ENCODE measurements around the gene SCRN1.

SCRN1 gene

GRCh38 chr7:29883462-29884398 is 105.9 kb downstream of the SCRN1 start:
- TF ChIP-seq ZFX (IDR thresholded peaks at IDR 0.05; ENCODE audit: borderline replicate concordance) (no peak), CTCF (IDR thresholded peaks at IDR 0.05) (no peak)
- peak overlapping the region; percentile 74 for H3K27ac ChIP-seq

GRCh38 chr7:29882481-29882880 is 107.1 kb downstream of the SCRN1 start:
- TF ChIP-seq CTCF (IDR thresholded peaks at IDR 0.05): no peak
- TF ChIP-seq ZFX (IDR thresholded peaks at IDR 0.05; ENCODE audit: borderline replicate concordance): no peak
- no peak overlapping the region for H3K27ac ChIP-seq

- no peak overlapping the region for H3K27ac ChIP-seq
- TF ChIP-seq CTCF (IDR thresholded peaks at IDR 0.05) (no peak), ZFX (IDR thresholded peaks at IDR 0.05; ENCODE audit: borderline replicate concordance) (no peak)
Observed at GRCh38 chr7:29881724-29882123, 107.9 kb downstream of the SCRN1 start.

- TF ChIP-seq ZFX (IDR thresholded peaks at IDR 0.05; ENCODE audit: borderline replicate concordance) (no peak), CTCF (IDR thresholded peaks at IDR 0.05) (no peak)
- H3K27ac ChIP-seq: no peak overlapping the region
Observed at GRCh38 chr7:29879609-29880008, 110.0 kb downstream of the SCRN1 start.

GRCh38 chr7:29878081-29878688 is 111.4 kb downstream of the SCRN1 start:
- TF ChIP-seq ZFX (IDR thresholded peaks at IDR 0.05; ENCODE audit: borderline replicate concordance) (no peak), CTCF (IDR thresholded peaks at IDR 0.05) (peak; percentile 87)
- H3K27ac ChIP-seq: no peak overlapping the region

GRCh38 chr7:29877196-29877595 is 112.4 kb downstream of the SCRN1 start:
- TF ChIP-seq CTCF (IDR thresholded peaks at IDR 0.05): no peak
- no peak for TF ChIP-seq ZFX (IDR thresholded peaks at IDR 0.05; ENCODE audit: borderline replicate concordance)

GRCh38 chr7:29875741-29876140 is 113.9 kb downstream of the SCRN1 start:
- H3K27ac ChIP-seq: no peak overlapping the region
- TF ChIP-seq ZFX (IDR thresholded peaks at IDR 0.05; ENCODE audit: borderline replicate concordance): no peak
- no peak for TF ChIP-seq CTCF (IDR thresholded peaks at IDR 0.05)

More at GRCh38 chr7:29877196-29877595, 112.4 kb downstream of the SCRN1 start:
- H3K27ac ChIP-seq: no peak overlapping the region
